Activated T-cell treated with anti-CD3 and anti-CD28 coated beads, Interleukin-2, amount 50 U/mL, for 4 hours (primary cell): ENCODE data around the gene NDUFS6. TPM values are rescaled to one million over a fixed set of nuclear protein-coding genes. Genes with fewer than 3 reads are reported as not detected.
"Not testable (repeated sequence)": the region's sequence is repeated elsewhere in the genome, so short reads cannot be mapped to it uniquely, and the experiment has no call there.

Experiments used
- ATAC-seq, 2 donors: fragments of 200-7000 bp; cut with Tn5 transposase; one replicate each; pipeline ENCODE4 v1.10.0; 2021
- DNase-seq: peaks from one replicate; pipeline ENCODE4 v3.0.0-alpha.2; 2020
- H3K27me3 Mint-ChIP-seq: one replicate; pipeline ENCODE4 v1.8.0; 2021; ENCODE audit warnings: low read depth, mixed read lengths
- H3K36me3 Mint-ChIP-seq: one replicate; pipeline ENCODE4 v1.8.0; 2022; ENCODE audit warnings: mixed read lengths; ENCODE audit not compliant: insufficient read depth
- H3K4me1 Mint-ChIP-seq: one replicate; pipeline ENCODE4 v1.8.0; 2021; ENCODE audit warnings: low read depth, mixed read lengths
- H3K4me3 Mint-ChIP-seq: one replicate; pipeline ENCODE4 v1.8.0; 2021; ENCODE audit warnings: mild to moderate bottlenecking, moderate library complexity, mixed read lengths
- H3K9me3 Mint-ChIP-seq: one replicate; pipeline ENCODE4 v1.8.0; 2021; ENCODE audit warnings: mixed read lengths
- total RNA-seq, 3 donors: library from RNA; stranded (reverse); gene quantifications; one replicate each; pipeline ENCODE4 v1.2.1, GENCODE V29; 2021

The NDUFS6 gene
- total RNA-seq, 3 donors from 2014 or later: 55.6 to 64.9 (median 61.4) TPM

DNA sequence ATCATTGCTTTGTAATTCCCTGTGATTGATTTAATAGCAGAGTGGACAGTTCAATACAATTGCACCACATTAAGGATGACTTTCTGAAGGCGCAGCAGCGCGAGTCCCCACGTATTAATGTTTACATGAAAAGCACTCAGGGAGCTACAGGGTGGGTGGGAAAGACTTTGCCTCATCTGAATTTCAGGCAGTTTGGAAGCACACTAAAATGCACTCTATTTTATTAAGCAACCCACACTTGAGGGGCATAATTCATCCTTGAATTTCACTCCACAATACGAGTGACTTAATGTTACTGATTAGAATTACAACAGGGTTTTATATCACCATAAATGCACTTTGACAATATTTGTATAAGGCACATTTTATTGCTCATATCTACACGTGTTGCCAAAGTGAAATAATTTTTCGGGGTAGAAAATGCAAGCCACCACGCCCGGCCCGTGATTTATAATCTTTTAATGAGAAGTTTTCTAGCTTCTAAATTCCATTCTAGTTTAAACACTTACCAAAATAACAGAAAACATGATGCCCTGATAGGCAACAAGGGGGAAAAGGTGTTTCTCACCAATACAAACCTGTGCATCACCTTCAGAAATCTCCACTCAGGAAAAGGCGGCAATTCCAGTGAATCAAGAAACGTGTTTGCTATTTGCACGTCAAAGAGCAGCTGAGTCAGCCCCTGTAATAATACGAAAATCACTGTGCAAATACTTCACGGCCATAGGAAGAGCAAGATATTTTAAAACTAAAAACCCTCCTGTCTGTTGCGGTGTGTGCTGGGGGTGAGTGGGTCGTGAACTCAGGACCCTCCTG is 41.0 kb downstream of the NDUFS6 start:
- Mint-ChIP-seq H3K36me3 (no peaks in the 10 kb centered on the region), H3K9me3 (no peaks in the 10 kb centered on the region), H3K4me3 (no peak overlapping the region), H3K27me3 (peaks cover 28% of the 10 kb centered on the region), H3K4me1 (no peaks in the 10 kb centered on the region)
- ATAC-seq (no peak), DNase-seq (no peak)

DNA sequence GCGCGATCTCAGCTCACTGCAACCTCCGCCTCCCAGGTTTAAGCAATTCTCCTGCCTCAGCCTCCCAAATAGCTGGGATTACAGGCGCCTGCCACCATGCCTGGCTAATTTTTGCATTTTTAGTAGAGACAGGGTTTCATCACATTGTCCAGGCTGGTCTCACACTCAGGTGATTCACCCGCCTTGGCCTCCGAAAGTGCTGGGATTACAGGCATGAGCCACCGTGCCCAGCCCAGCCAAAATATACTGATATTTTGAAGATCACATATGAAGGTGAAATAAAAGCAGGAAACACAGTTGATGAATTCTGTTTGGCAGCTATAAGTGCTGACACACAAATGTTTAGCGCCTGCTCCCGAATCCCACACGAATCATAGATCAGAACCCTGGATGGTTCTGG is 42.6 kb downstream of the NDUFS6 start:
- peaks cover 33% of the 10 kb centered on the region for H3K27me3 Mint-ChIP-seq
- ATAC-seq, H3K4me3 Mint-ChIP-seq: not testable (repeated sequence)

DNA sequence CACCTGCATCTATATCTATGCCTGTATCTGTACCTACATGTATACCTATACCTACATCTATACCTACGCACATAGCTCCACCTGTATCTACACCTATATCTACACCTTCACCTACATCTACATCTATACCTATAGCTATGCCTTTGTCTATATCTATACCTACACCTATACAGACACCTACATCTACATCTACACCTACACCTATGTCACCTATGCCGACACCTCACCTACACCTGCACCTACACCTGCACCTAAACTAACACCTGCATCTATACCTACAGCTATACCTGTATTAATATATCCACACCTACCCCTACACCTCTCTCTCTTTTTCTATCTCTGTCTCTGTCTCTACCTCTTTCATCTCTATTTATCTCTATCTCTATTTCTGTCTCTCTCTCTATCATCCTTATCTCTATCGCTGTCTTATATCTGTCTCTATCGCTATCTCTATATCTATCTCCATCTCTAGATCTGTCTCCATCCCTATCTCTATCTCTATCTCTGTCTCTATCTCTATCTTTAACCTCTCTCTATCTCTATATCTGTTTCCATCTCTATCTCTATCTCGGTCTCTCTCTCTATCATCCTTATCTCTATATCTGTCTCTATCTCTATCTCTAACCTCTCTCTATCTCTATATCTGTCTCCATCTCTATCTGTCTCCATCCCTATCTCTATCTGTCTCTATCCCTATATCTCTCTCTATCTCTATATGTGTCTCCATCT is 43.7 kb downstream of the NDUFS6 start:
- ATAC-seq (no peak), DNase-seq (no peak)
- Mint-ChIP-seq H3K4me3 (no peak overlapping the region), H3K4me1 (no peaks in the 10 kb centered on the region), H3K27me3 (peaks cover 32% of the 10 kb centered on the region), H3K36me3 (no peaks in the 10 kb centered on the region), H3K9me3 (no peaks in the 10 kb centered on the region)

More for the DNA sequence above, 42.6 kb downstream of the NDUFS6 start:
- H3K9me3 Mint-ChIP-seq, H3K36me3 Mint-ChIP-seq, H3K4me1 Mint-ChIP-seq, DNase-seq: not testable (repeated sequence)

DNA sequence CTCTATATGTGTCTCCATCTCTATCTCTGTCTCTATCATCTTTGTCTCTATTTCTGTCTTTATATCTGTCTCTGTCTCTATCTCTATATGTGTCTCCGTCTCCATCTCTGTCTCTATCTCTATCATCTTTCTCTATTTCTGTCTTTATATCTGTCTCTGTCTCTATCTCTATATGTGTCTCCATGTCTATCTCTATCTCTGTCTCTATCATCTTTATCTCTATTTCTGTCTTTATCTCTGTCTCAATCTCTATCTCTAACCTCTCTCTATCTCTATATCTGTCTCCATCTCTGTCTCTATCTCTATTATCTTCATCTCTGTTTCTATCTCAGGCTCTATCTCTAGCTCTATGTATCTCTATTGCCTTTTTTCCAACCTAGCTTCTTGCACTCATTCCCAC is 44.5 kb downstream of the NDUFS6 start:
- Mint-ChIP-seq H3K9me3 (no peaks in the 10 kb centered on the region), H3K27me3 (peaks cover 32% of the 10 kb centered on the region), H3K4me3 (no peak overlapping the region), H3K4me1 (no peaks in the 10 kb centered on the region), H3K36me3 (no peaks in the 10 kb centered on the region)
- DNase-seq (no peak), ATAC-seq (no peak)

DNA sequence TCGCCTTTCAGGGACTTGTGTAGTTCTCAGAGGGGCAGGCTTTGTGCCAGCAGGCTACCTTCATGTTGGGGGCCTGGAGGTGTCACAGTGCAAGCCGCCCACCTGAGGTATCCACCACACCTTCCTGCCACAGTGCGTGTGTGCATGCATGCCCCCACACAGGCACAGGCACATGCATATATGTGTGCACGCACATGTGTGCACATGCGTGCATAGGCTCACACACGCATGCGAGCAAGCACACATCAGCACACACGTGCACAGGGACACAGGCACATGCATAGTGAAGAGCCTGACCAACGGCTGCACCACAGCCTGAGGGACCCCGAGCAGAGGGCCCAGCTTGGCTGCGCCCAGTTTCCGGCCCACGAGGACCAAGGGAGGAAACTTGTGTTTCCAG is 45.4 kb downstream of the NDUFS6 start:
- ATAC-seq: no peak
- Mint-ChIP-seq H3K9me3 (no peaks in the 10 kb centered on the region), H3K4me1 (no peaks in the 10 kb centered on the region), H3K27me3 (peaks cover 35% of the 10 kb centered on the region), H3K36me3 (no peaks in the 10 kb centered on the region), H3K4me3 (no peak overlapping the region)
- DNase-seq: no peak

DNA sequence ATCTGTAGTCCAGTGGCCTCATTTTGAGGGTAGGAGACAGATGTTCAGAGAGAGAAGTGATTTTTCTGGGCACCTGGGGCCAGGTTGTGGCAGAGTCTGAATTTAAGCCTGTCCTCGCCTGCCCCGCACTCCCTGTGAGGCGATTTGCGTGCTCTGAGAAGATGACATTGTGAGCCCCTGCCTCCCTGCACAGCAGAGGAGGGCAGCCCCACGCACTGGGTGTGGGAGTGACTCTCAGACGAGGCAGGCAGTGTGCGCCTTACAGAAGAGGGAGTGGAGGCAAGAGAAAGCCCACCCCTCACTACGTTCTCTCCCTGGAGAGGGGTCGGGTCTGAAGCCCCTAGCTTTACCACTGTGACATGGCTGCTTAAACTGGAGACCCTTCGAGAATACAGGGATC is 45.8 kb downstream of the NDUFS6 start:
- DNase-seq: no peak
- H3K27me3 Mint-ChIP-seq: peaks cover 39% of the 10 kb centered on the region
- no peak overlapping the region for H3K4me3 Mint-ChIP-seq
- no peaks in the 10 kb centered on the region for H3K4me1 Mint-ChIP-seq
- no peaks in the 10 kb centered on the region for H3K36me3 Mint-ChIP-seq
- no peak for ATAC-seq
- H3K9me3 Mint-ChIP-seq: no peaks in the 10 kb centered on the region

DNA sequence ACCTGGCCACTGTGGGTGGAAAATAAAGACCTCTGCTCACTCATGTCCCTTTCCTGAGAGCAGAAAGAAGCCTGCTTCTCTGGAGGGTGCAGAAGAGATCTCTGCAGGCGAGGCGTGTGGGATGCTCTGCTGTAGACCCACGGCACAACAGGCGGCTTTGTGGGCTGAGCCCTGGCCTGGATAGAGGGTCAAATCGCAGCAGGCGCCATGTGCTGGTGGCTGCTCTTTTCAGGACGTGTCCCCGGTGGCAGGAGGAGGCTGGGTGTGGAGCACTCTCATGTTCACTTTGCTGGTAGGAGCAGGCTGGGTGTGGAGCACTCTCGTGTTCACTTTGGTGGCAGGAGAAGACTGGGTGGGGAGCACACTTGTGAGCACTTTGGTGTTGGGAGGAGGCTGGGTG is 46.4 kb downstream of the NDUFS6 start:
- no peaks in the 10 kb centered on the region for H3K9me3 Mint-ChIP-seq
- H3K27me3 Mint-ChIP-seq: peaks cover 37% of the 10 kb centered on the region
- no peak for ATAC-seq
- no peaks in the 10 kb centered on the region for H3K36me3 Mint-ChIP-seq
- no peak for DNase-seq
- H3K4me3 Mint-ChIP-seq: no peak overlapping the region
- no peaks in the 10 kb centered on the region for H3K4me1 Mint-ChIP-seq

DNA sequence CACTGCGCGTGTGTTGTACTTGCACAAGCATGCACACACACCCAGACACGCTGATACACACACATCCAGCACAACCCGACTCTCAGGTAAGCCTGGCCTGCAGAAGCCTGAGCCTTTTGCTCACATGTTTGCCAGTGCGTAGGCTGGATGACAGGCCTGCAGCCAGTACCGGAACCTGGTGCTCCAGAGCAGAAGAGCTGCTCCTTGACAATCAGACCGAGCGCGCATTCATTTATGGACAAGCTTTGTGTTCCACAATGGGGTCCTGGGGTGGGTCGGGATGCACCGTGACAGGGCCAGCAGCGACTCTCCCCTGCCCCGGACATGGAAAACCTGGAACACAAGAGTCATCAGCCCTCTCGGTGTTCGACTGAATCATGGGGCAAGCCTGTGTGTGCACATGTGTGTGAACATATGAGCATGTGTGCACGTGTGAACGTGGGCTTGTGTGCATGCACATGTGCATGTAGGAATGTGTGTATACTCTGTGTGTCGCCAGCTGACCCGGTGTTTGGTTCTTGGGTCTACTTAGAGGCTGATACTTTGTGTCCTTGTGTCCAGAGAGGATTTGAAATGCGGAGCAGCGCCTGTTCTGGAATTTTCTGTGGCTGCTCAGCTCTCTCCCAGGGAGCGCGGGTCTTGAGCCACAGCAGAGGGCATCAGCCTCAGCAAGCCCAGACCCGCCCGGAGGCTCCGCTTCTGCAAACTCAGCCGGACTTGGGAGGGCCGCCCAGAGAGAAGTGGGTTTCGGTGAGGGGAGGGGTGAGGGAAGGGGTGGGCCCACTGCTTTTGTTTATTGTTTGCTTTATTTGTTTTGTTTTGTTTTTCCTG is 49.3 kb downstream of the NDUFS6 start:
- no peaks in the 10 kb centered on the region for H3K36me3 Mint-ChIP-seq
- no peak for ATAC-seq
- no peak for DNase-seq
- H3K9me3 Mint-ChIP-seq: no peaks in the 10 kb centered on the region
- H3K4me3 Mint-ChIP-seq: no peak overlapping the region
- H3K4me1 Mint-ChIP-seq: no peaks in the 10 kb centered on the region
- peaks cover 57% of the 10 kb centered on the region for H3K27me3 Mint-ChIP-seq

DNA sequence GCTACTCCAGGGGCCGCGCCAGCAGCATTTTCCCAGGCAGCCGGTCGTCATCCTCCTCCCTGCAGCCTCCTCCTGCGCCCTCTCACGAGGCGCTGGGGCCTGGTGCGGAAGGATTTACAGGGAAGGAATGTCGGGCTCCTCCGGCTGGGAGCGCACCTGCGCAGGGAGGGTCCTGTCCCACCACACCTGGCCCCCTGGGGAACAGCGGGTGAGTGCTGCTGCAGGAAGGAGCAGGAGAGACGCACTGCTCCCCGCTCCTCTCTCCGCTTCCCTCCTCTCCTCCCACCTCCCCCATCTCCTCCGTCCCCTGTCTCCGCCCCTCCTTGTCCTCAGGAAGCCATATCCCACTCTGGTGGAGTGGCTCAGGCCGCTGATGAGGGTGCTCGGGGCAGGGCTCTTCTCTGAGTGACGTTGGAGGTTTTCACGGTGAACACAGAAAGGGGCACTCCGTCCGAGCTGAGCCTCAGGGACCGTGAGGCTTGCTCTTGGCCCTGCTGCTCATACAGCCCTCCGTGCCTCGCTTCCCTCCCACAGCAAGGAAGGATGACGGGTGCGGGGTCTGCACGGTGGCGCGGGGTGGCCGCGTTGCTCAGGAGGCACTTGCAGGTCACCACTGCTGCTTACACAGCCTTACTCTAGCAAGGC is 50.2 kb downstream of the NDUFS6 start:
- H3K4me3 Mint-ChIP-seq: no peak overlapping the region
- H3K36me3 Mint-ChIP-seq: no peaks in the 10 kb centered on the region
- H3K27me3 Mint-ChIP-seq: peaks cover 59% of the 10 kb centered on the region
- H3K9me3 Mint-ChIP-seq: no peaks in the 10 kb centered on the region
- ATAC-seq (no peak), DNase-seq (no peak)
- H3K4me1 Mint-ChIP-seq: no peaks in the 10 kb centered on the region

DNA sequence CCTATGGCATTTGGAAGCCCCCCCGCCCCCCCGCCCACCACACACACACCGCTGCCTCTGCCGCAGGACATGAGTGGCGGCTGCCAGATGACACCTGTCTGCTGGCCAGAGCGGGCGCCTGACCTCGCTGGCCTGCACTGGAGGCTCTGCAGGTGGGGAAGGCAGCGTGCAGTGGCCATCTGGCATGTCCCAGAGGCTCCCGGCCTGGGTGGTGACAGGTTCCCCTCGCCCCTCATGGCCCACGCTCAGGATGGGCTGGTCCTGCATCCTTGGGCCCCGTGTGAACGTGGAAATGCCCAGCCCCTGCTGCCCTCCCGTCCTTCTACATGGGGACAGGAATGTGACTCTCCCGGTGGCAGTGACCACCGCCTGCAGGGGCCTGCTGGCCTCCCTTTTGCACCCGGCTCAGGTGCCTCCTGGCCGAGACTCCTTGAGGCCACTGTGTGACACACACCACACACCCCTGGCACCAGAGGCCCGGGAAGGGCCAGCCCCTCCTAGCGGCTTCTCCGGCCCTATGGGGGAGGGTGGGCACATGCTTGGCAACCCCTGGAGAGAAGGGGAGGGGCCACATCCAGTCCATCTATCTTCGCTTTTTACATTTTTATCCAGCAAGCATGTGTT is 51.2 kb downstream of the NDUFS6 start:
- ATAC-seq (no peak), DNase-seq (no peak)
- Mint-ChIP-seq H3K27me3 (peaks cover 58% of the 10 kb centered on the region), H3K4me1 (no peaks in the 10 kb centered on the region), H3K36me3 (no peaks in the 10 kb centered on the region), H3K9me3 (no peaks in the 10 kb centered on the region), H3K4me3 (no peak overlapping the region)

DNA sequence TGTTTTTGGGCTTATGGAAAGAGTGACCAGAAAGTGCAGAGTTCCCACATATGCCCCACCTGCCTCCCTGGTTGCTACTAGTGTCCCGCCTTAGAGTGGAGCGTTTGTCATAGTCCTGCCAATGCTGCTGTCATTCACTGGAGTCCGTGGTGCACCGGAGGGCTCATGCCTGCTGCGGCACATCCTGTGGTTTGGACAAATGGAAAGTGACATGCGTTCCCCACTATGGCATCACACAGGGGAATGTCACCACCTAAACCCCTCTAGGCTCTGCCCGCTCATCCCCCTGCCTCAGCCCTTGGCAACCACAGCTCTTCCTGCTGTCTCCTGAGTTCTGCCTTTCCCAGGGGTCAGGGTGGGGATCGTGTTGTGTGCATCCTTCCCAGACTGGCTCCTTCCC is 52.3 kb downstream of the NDUFS6 start:
- no peak for ATAC-seq
- Mint-ChIP-seq H3K27me3 (peaks cover 50% of the 10 kb centered on the region), H3K36me3 (no peaks in the 10 kb centered on the region), H3K4me3 (no peak overlapping the region), H3K4me1 (no peaks in the 10 kb centered on the region), H3K9me3 (no peaks in the 10 kb centered on the region)
- DNase-seq: no peak

DNA sequence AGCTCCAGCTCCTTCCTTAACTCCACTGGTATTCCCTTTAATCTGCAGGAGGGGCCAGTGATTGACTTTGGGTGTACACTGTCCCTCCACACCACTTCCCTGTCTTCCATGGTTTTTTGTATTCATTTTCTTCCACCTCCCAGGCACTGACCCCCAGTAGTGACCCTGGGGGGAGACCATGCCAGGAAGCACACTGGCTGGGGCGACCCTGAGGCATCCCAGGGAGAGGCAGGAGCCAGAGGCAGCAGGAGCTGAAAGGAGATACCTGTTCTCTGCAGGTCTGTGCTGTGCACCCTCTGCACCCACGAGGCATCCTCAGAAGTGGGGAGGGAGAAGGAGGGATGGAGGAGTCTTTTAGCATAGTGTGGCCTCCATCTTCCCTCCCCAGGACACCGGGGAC is 53.9 kb downstream of the NDUFS6 start:
- Mint-ChIP-seq H3K4me1 (no peaks in the 10 kb centered on the region), H3K9me3 (no peaks in the 10 kb centered on the region), H3K36me3 (no peaks in the 10 kb centered on the region), H3K4me3 (no peak overlapping the region), H3K27me3 (peaks cover 40% of the 10 kb centered on the region)
- DNase-seq (no peak), ATAC-seq (no peak)

DNA sequence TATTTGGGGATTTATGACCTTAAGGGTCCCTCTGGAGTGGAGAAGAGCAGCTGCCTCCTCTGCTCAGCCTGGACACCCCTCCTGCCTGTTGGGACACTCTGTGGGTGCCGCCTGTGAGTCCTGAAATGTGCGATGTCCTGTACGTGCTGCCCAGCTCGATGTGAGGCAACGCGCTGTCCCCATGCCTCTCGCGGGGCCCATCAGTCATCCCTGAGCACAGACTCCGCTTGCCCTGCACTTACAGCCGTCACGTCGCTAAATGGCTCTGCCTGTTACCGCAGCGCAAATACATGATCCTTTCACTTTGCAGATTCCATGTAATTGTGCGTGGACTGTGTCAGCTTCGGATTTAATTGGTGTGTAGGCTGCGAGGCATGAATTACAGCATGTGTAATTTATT is 54.4 kb downstream of the NDUFS6 start:
- Mint-ChIP-seq H3K27me3 (peaks cover 37% of the 10 kb centered on the region), H3K4me3 (no peak overlapping the region), H3K9me3 (no peaks in the 10 kb centered on the region), H3K36me3 (no peaks in the 10 kb centered on the region), H3K4me1 (no peaks in the 10 kb centered on the region)
- ATAC-seq (no peak), DNase-seq (no peak)
